Smooth muscle cell (in vitro differentiated cells): ENCODE measurements around the gene INPP5K. TPM values are rescaled to one million over a fixed set of nuclear protein-coding genes. Genes with fewer than 3 reads are reported as not detected.

Experiments used
- DNase-seq: peaks from one replicate; lab custom pipeline; 2025; ENCODE audit not compliant: unreplicated experiment; lab: John Stamatoyannopoulos, UW
- H2AFZ ChIP-seq: fragments of 200-600 bp; sonication (generic); 2 replicates; pipeline ENCODE4 v1.6.0; 2016; ENCODE audit warnings: antibody characterized with exemption, low read depth, mild to moderate bottlenecking
- H3F3A ChIP-seq: fragments of 200-600 bp; sonication (generic); 2 replicates; pipeline ENCODE4 v1.6.0; 2017; ENCODE audit warnings: antibody characterized with exemption, low read depth
- H3K27ac ChIP-seq: fragments of 200-600 bp; sonication (generic); 2 replicates; pipeline ENCODE4 v1.5.1; 2016; ENCODE audit warnings: low read depth, mild to moderate bottlenecking
- H3K27me3 ChIP-seq: fragments of 200-600 bp; sonication (generic); 2 replicates; pipeline ENCODE4 v1.6.1; 2016; ENCODE audit warnings: low read depth, mild to moderate bottlenecking
- H3K36me3 ChIP-seq: fragments of 200-600 bp; sonication (generic); 2 replicates; pipeline ENCODE4 v1.5.1; 2016; ENCODE audit warnings: low read depth
- H3K4me1 ChIP-seq: fragments of 200-600 bp; sonication (generic); 2 replicates; pipeline ENCODE4 v1.5.1; 2016; ENCODE audit warnings: low read depth
- H3K4me2 ChIP-seq: fragments of 200-600 bp; sonication (generic); 2 replicates; pipeline ENCODE4 v1.6.0; 2016; ENCODE audit warnings: mild to moderate bottlenecking
- H3K4me3 ChIP-seq: fragments of 200-600 bp; sonication (generic); 2 replicates; pipeline ENCODE4 v1.5.1; 2016; ENCODE audit warnings: mild to moderate bottlenecking
- H3K79me2 ChIP-seq: fragments of 200-600 bp; sonication (generic); 2 replicates; pipeline ENCODE4 v1.6.0; 2016; ENCODE audit warnings: low read depth, mild to moderate bottlenecking
- H3K9ac ChIP-seq: fragments of 200-600 bp; sonication (generic); 2 replicates; pipeline ENCODE4 v1.6.0; 2016; ENCODE audit warnings: low read depth
- H3K9me3 ChIP-seq: fragments of 200-600 bp; sonication (generic); replicated peaks from 2 replicates; pipeline ENCODE4 v1.5.1; 2016; ENCODE audit warnings: low read depth
- H4K20me1 ChIP-seq: fragments of 200-600 bp; sonication (generic); 2 replicates; pipeline ENCODE4 v1.6.0; 2016; ENCODE audit warnings: low read depth
- CTCF ChIP-seq: fragments of 200-600 bp; sonication (generic); IDR thresholded peaks from 2 replicates; pipeline ENCODE4 v1.5.1; 2017; ENCODE audit warnings: borderline replicate concordance, mild to moderate bottlenecking, antibody characterized with exemption; ENCODE audit not compliant: insufficient read depth, poor library complexity, severe bottlenecking
- WGBS: methylation state at CpG from one replicate; pipeline ENCODE4 v1.1.7; 2016; ENCODE audit warnings: low lambda C conversion rate; 5-methylcytosine and 5-hydroxymethylcytosine counted together
- polyA plus RNA-seq: library from polyadenylated mRNA; unstranded; fragments of >200 nt; fragmentation: Nextera tagmentation; extraction: Ambion mirVana; gene quantifications from 2 replicates; pipeline ENCODE4 v1.2.1, GENCODE V29; 2016
- total RNA-seq: library from RNA; depleted of rRNA; stranded (reverse); fragments of >200 nt; gene quantifications from 2 replicates; pipeline ENCODE4 v1.2.3, GENCODE V29; 2014

Gene INPP5K
- total and polyA plus RNA-seq, 2 experiments from 2014 or later: 9.6 to 12.6 TPM

DNA sequence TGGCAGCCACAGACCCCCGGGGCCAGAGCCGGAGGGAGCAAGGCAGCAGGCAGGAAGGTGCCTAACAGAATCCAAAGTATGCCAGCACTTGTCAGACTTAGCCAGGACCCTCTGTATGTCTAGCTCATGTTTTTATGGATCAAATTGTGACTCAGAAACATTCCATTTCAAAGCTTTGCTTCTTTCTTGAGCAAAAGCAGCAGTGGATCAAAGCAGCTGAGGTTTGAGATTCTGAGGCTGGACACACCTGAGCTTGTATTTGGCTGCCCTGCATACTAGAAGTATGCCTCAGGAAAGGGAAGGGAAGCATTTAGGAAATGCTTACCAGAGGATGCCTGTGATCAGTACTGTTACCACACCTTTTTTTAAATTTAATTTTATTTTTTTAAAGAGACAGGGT lies 18.2 kb downstream of the INPP5K start:
- no peaks in the 10 kb centered on the region for H3K79me2 ChIP-seq
- H3K4me3 ChIP-seq: no peak overlapping the region
- no peak for DNase-seq
- H3K4me2 ChIP-seq: peak overlapping the region; percentile 53
- 85% methylated on average over 2 of the region's 2 CpGs for WGBS
- H2AFZ ChIP-seq: no peak overlapping the region
- H3K9me3 ChIP-seq: no peaks in the 10 kb centered on the region
- no peaks in the 10 kb centered on the region for H3K36me3 ChIP-seq
- H3K27me3 ChIP-seq: no peaks in the 10 kb centered on the region
- peaks cover 10% of the 10 kb centered on the region for H3F3A ChIP-seq
- no peaks in the 10 kb centered on the region for H3K4me1 ChIP-seq
- H3K9ac ChIP-seq: peak overlapping the region; percentile 61
- peak overlapping the region; percentile 88 for H3K27ac ChIP-seq
- TF ChIP-seq CTCF: no peak
- H4K20me1 ChIP-seq: no peaks in the 10 kb centered on the region

DNA sequence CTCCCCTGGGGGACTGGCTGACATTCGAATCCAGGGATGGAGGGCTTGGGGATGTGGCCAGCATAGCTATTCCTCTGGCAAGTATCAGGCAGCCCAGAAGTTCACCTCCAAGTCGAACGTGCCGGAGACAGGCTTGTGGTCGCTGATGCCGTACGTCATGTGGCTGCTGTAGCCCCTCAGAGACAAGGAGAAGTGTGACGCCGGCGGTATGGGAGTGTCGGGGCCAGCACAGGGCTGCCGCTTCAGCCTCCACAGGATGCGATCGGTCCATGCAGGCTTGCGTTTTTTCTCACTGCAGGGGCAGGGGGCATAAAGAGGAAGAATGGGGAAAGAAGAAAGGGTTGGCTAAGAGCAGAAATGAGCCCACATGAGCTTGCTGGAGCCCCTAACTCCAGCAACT lies 18.6 kb downstream of the INPP5K start:
- Histone ChIP-seq H3K27me3 (no peaks in the 10 kb centered on the region), H3F3A (peaks cover 10% of the 10 kb centered on the region), H3K79me2 (no peaks in the 10 kb centered on the region), H3K27ac (peak overlapping the region; percentile 88), H3K9me3 (no peaks in the 10 kb centered on the region), H3K4me1 (no peaks in the 10 kb centered on the region), H3K9ac (no peak overlapping the region), H4K20me1 (no peaks in the 10 kb centered on the region), H3K4me2 (no peak overlapping the region), H2AFZ (no peak overlapping the region), H3K4me3 (no peak overlapping the region), H3K36me3 (no peaks in the 10 kb centered on the region)
- DNase-seq: no peak
- 90% methylated on average over 15 of the region's 15 CpGs for WGBS
- TF ChIP-seq CTCF: no peak

DNA sequence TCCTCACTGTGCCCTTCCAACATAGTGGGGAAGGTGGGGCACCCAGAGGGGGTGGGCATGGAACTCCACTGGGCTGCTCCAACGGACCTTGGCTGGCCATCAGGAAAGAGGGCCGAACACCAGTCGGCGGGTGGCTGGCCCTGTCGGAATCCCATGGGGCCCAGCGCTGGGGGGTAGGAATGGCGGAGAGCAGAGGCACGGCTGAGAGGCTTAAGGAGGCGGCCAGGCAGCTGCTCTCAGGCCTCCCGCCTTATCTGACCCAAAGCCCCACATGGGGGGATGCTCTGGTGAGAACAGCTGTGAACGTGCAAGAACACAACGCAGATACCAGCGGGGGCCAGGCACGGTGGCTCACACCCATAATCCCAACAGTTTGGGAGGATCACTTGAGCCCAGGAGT lies 19.5 kb downstream of the INPP5K start:
- H4K20me1 ChIP-seq: no peaks in the 10 kb centered on the region
- no peak overlapping the region for H3K27ac ChIP-seq
- DNase-seq: no peak
- H3K4me1 ChIP-seq: no peaks in the 10 kb centered on the region
- no peaks in the 10 kb centered on the region for H3K27me3 ChIP-seq
- no peak overlapping the region for H3K4me2 ChIP-seq
- no peak overlapping the region for H2AFZ ChIP-seq
- H3F3A ChIP-seq: peaks cover 10% of the 10 kb centered on the region
- H3K36me3 ChIP-seq: no peaks in the 10 kb centered on the region
- H3K9ac ChIP-seq: no peak overlapping the region
- no peaks in the 10 kb centered on the region for H3K79me2 ChIP-seq
- 44% methylated on average over 14 of the region's 14 CpGs for WGBS
- no peak for TF ChIP-seq CTCF
- H3K4me3 ChIP-seq: no peak overlapping the region
- no peaks in the 10 kb centered on the region for H3K9me3 ChIP-seq

DNA sequence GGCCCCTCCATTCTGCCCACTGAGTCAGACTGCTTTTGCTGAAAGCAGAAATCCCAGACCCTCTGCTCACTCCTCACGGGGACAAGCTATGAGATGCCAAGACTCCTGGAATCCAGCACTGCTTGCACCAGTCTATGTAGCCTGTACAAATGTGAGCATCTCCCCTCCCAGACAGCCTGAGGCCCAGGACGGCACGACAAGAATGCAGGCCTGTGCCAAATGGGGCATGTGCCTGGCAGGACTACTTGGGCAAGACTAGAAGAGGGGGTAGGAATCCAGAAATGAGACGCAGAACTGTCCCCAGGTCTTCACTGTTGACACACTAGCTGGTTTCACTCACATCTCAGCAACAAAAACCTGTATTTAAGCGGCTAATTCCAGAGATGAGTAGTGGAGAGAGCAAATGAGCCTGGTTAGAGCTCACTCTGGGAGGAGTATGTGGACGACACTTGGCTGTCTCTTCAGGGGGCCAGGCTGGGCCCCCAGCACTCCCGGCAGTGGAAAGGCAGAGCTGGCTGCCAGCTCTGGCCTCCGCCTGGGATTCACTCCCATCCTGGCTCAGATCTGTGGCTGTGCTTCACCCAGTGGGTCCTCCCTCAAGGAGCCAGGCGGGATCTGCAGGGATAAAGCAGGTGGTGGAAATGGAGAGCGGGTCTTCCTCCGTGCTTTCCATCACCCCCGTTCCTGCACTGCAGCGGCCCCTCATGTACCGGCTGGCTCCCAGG lies 21.0 kb downstream of the INPP5K start:
- Histone ChIP-seq H3K4me3 (no peak overlapping the region), H4K20me1 (no peaks in the 10 kb centered on the region), H3K4me2 (no peak overlapping the region), H2AFZ (no peak overlapping the region), H3K27me3 (no peaks in the 10 kb centered on the region), H3K9me3 (no peaks in the 10 kb centered on the region), H3K27ac (no peak overlapping the region), H3K79me2 (peaks cover 8% of the 10 kb centered on the region), H3K9ac (no peak overlapping the region), H3F3A (peaks cover 10% of the 10 kb centered on the region), H3K36me3 (no peaks in the 10 kb centered on the region), H3K4me1 (no peaks in the 10 kb centered on the region)
- no peak for DNase-seq
- no peak for TF ChIP-seq CTCF
- 88% methylated on average over 14 of the region's 14 CpGs for WGBS
